Lung microvascular endothelial cell (primary cell): ENCODE data around the gene GHRHR. TPM values are rescaled to one million over a fixed set of nuclear protein-coding genes. Genes with fewer than 3 reads are reported as not detected.

Experiments
- DNase-seq, 2 donors: peaks; one replicate each; pipeline versions ENCODE4 v3.0.0 to v3.0.0-alpha.2; 2010; ENCODE audit warnings: low read depth in 2 of 2
- total RNA-seq: library from RNA; depleted of rRNA; stranded (reverse); fragments of >200 nt; gene quantifications from 2 replicates; pipeline ENCODE4 v1.2.1, GENCODE V29; 2014

GHRHR gene
- total RNA-seq, 1 donor from 2014 or later: not detected

- peak; percentile 27 to 63 for DNase-seq
These were observed 20.8 kb downstream of the GHRHR start for GRCh38 chr7:30984359-30985107.

GRCh38 chr7:30985756-30986155 is 22.0 kb downstream of the GHRHR start:
- DNase-seq: peak; percentile 43 to 60

GRCh38 chr7:30986331-30986730 is 22.6 kb downstream of the GHRHR start:
- DNase-seq: no peak

- no peak for DNase-seq
These were observed 23.0 kb downstream of the GHRHR start for GRCh38 chr7:30986738-30987137.

- no peak for DNase-seq
These were observed 23.4 kb downstream of the GHRHR start for GRCh38 chr7:30987178-30987577.

GRCh38 chr7:30987936-30988335 is 24.2 kb downstream of the GHRHR start:
- no peak for DNase-seq

GRCh38 chr7:30988351-30989005 is 24.7 kb downstream of the GHRHR start:
- DNase-seq: no peak

GRCh38 chr7:30989008-30989823 is 25.5 kb downstream of the GHRHR start:
- DNase-seq: no peak

- DNase-seq: no peak
These were observed 26.3 kb downstream of the GHRHR start for GRCh38 chr7:30989824-30990672.

- DNase-seq: no peak
These were observed 27.0 kb downstream of the GHRHR start for GRCh38 chr7:30990673-30991170.

GRCh38 chr7:30992414-30992813 is 28.7 kb downstream of the GHRHR start:
- DNase-seq: no peak

- no peak for DNase-seq
These were observed 30.7 kb downstream of the GHRHR start for GRCh38 chr7:30994206-30995100.

- DNase-seq: no peak
These were observed 31.8 kb downstream of the GHRHR start for GRCh38 chr7:30995536-30995935.

GRCh38 chr7:30996256-30996655 is 32.5 kb downstream of the GHRHR start:
- DNase-seq: no peak

- DNase-seq: no peak
These were observed 33.1 kb downstream of the GHRHR start for GRCh38 chr7:30996883-30997282.

- peak in 1 of 2 donors; percentile 22 for DNase-seq
These were observed 33.6 kb downstream of the GHRHR start for GRCh38 chr7:30997316-30997715.

GRCh38 chr7:30998180-30998579 is 34.4 kb downstream of the GHRHR start:
- DNase-seq: no peak

GRCh38 chr7:31000161-31000693 is 36.5 kb downstream of the GHRHR start:
- no peak for DNase-seq

- DNase-seq: no peak
These were observed 37.0 kb downstream of the GHRHR start for GRCh38 chr7:31000779-31001178.

GRCh38 chr7:31002256-31002655 is 38.5 kb downstream of the GHRHR start:
- DNase-seq: peak in 1 of 2 donors; percentile 38
